GM21367 (cell line): ENCODE data around the gene OBP2B.
"Not testable (repeated sequence)": the region's sequence is repeated elsewhere in the genome, so short reads cannot be mapped to it uniquely, and the experiment has no call there.

ENCODE experiments used
- ATAC-seq: cut with Tn5 transposase; IDR thresholded peaks from one replicate; pipeline ENCODE4 v1.9.1; 2021; ENCODE audit not compliant: unreplicated experiment

OBP2B gene

GRCh38 chr9:133223159-133223756 lies 14.2 kb upstream of the OBP2B start:
- ATAC-seq: not testable (repeated sequence)

- ATAC-seq: not testable (repeated sequence)
Observed at GRCh38 chr9:133221994-133222393, 12.9 kb upstream of the OBP2B start.

GRCh38 chr9:133221177-133221809 lies 12.2 kb upstream of the OBP2B start:
- no peak for ATAC-seq

GRCh38 chr9:133218049-133218975 lies 9.3 kb upstream of the OBP2B start:
- ATAC-seq: not testable (repeated sequence)

- not testable (repeated sequence) for ATAC-seq
Observed at GRCh38 chr9:133217333-133217988, 8.4 kb upstream of the OBP2B start.

- not testable (repeated sequence) for ATAC-seq
Observed at GRCh38 chr9:133214276-133214675, 5.2 kb upstream of the OBP2B start.

GRCh38 chr9:133210609-133211008 lies 1.6 kb upstream of the OBP2B start:
- ATAC-seq: no peak

GRCh38 chr9:133210202-133210532 lies 1.1 kb upstream of the OBP2B start:
- no peak for ATAC-seq

- ATAC-seq: not testable (repeated sequence)
Observed at GRCh38 chr9:133209327-133210201, 514 bp upstream of the OBP2B start.

- not testable (repeated sequence) for ATAC-seq
Observed at GRCh38 chr9:133208171-133208879, 725 bp downstream of the OBP2B start.

GRCh38 chr9:133207540-133208170 lies 1.4 kb downstream of the OBP2B start:
- no peak for ATAC-seq

- no peak for ATAC-seq
Observed at GRCh38 chr9:133207021-133207531, 2.0 kb downstream of the OBP2B start.

- no peak for ATAC-seq
Observed at GRCh38 chr9:133205996-133206931, 2.8 kb downstream of the OBP2B start.

- not testable (repeated sequence) for ATAC-seq
Observed at GRCh38 chr9:133205481-133205887, 3.6 kb downstream of the OBP2B start.

- no peak for ATAC-seq
Observed at GRCh38 chr9:133204993-133205336, 4.1 kb downstream of the OBP2B start.

GRCh38 chr9:133204335-133204992 lies 4.6 kb downstream of the OBP2B start:
- ATAC-seq: no peak

GRCh38 chr9:133203506-133204075 lies 5.5 kb downstream of the OBP2B start:
- ATAC-seq: no peak
